ENCODE data around the gene BMP4. TPM values are rescaled to one million over a fixed set of nuclear protein-coding genes. Genes with fewer than 3 reads are reported as not detected.
A peak's percentile ranks its signal among the peaks of the same experiment; 100 is the strongest.

BMP4 gene
- total RNA-seq, 1 experiment from 2014 or later: 8.0 TPM

GRCh38 chr14:53964249-53964648 lies 7.6 kb upstream of the BMP4 start:
- peak; percentile 50 for DNase-seq (ENCODE audit: low read depth)

GRCh38 chr14:53963320-53964227 lies 6.9 kb upstream of the BMP4 start:
- DNase-seq (ENCODE audit: low read depth): no peak

- no peak for DNase-seq (ENCODE audit: low read depth)
Observed at GRCh38 chr14:53962953-53963319, 6.3 kb upstream of the BMP4 start.

DNA sequence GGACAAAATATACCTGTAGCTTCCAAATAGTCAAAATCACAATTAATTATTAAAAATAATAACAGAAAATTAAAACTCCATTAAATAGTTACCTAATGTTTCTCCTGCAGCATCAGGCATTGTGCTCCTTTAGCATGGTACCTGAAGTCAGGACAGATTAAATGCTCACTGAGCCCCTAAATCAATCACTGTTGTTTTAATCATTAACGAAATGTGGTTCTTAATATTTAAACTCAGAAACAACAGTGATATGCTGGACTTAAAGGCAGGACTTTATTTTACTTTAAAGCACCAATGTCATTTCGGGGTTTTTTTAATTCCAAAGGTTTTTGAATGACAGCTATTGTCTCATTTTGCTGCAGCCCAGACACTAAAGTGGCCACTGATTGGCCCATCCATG lies 2.0 kb upstream of the BMP4 start:
- no peak for DNase-seq (ENCODE audit: low read depth)

GRCh38 chr14:53957739-53958138 lies 1.1 kb upstream of the BMP4 start:
- no peak for DNase-seq (ENCODE audit: low read depth)

- DNase-seq (ENCODE audit: low read depth): peak; percentile 73
Observed at GRCh38 chr14:53955671-53956426, 776 bp downstream of the BMP4 start.

DNA sequence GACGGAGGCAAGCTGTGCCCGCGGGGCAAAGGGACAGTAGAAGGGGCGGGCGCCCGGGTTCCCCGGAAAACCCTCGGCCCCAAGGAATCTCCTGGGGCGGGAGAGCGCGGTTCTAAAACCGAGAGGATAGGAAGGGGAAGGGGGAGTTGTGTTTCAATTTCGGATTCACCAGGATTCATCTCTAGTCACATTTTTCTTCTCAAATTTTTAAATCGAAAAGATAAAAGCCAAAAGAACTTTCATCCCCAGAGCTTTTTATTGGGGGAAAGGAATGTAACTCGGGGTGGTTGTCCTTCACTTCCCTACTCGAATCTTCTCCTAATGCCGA lies 1.4 kb downstream of the BMP4 start:
- DNase-seq (ENCODE audit: low read depth): no peak

DNA sequence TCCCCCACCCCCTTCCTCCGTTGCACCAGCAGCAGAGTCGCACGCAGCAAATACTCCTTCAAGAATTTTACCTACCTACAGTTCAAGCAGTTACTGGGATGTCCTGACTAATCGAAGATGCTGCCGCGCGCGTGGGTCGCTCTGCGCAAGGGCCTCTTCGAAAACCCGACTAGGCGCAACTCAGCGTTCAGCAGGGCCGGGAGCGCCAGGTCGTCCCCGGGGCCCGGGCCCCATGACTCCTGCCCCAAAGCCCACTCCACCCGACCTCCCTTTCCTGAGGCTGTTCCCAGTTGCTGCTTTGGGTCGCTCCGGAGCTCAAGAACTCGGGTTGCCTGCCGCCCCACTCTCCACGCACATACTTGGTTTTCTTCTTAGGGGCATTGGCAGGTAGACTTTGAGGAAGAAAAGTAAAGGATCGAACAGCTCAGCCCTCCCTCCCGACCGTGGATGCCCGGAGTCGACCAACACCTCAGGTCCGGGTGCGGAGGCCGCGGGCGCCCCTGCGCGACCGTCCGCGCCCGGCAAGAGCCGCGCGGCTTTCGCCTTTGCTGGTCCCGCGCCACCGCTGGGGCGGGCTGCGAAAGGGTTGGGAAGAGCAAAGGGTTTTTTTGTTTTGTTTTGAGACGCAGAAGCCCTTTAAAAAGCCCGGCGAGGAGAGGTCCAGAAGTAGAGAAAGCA lies 1.9 kb downstream of the BMP4 start:
- DNase-seq (ENCODE audit: low read depth): peak; percentile 54

- DNase-seq (ENCODE audit: low read depth): peak; percentile 71
Observed at GRCh38 chr14:53953828-53954550, 2.6 kb downstream of the BMP4 start.

DNA sequence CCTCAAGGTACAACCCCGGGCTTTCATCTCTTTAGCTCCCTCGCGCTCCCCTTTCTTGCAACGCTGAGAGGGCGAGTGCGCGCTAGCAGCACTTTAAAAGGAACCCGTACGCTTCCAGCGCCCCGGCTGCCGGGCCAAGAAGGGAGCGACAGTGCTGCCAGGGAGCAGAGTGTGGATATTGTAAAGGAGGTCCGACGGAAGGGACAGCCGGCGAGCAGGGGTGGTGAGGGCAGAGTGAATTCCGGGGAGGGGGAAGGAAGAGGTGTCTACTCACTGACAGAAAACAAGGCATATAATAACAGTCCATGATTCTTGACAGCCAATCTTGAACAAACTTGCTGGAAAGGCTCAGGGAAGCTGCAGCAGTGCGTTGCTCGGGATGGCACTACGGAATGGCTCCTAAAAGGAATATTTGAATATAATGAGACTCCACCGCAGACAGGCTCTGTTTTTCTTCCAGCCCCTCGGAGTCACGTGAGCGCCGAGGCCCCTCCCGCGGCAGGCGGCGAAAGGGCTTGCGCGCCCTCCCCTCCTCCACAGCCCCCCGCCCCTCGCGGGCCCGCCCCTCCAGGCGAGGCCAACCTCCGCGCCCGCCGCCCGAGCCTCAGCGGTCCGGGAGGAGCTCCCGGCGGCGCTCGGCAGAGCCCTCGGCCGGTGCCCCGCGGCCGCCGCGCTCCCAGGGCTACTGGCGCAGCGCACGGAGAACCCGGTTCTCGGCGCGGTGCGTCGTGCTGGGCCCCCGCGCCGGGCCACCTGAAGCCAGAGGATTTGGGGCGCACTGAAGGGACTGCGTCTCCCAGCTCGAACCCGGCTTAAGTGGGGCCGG lies 3.4 kb downstream of the BMP4 start:
- peak; percentile 87 for DNase-seq (ENCODE audit: low read depth)

GRCh38 chr14:53952533-53952932 lies 4.1 kb downstream of the BMP4 start:
- no peak for DNase-seq (ENCODE audit: low read depth)

DNA sequence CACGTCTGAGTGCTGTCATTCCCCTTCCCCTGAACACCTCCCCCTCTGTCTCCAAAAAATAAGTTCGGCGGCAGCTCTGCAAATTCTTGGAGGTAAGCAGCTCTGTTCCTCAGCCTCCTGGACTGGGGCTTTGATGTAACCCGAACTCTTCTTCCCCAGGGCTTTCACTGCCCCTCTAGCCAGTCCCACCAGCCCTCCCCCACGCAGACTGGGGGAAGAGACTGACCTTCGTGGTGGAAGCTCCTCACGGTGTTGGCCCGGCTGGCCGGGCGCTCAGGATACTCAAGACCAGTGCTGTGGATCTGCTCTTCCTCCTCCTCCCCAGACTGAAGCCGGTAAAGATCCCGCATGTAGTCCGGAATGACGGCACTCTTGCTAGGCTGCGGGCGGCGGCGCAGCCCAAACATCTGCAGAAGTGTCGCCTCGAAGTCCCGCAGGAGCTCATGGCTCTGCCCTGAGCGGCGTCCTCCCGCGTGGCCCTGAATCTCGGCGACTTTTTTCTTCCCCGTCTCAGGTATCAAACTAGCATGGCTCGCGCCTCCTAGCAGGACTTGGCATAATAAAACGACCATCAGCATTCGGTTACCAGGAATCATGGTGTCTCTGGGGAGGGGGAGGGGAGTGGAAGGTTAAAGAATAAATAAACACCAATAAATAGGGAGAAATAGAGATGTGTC lies 4.9 kb downstream of the BMP4 start:
- no peak for DNase-seq (ENCODE audit: low read depth)

DNA sequence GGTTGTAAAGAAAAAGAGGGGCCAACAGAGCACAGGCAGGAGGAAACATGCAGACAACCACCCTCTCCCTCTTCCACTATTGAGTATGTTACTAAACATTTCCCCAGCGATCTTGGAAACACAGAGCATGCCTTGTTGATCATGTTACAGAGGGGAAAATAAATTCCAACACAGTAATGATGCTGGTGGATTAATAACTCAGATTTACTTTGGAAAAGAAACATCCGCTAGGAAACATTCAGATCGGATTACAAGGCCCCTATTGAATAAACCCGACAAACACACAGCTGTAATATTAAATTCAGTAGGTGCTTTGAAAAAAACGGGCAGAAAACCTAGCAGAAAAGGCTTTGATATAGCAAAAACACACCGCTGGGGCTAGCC lies 5.4 kb downstream of the BMP4 start:
- no peak for DNase-seq (ENCODE audit: low read depth)

GRCh38 chr14:53950031-53950793 lies 6.4 kb downstream of the BMP4 start:
- no peak for DNase-seq (ENCODE audit: low read depth)

DNA sequence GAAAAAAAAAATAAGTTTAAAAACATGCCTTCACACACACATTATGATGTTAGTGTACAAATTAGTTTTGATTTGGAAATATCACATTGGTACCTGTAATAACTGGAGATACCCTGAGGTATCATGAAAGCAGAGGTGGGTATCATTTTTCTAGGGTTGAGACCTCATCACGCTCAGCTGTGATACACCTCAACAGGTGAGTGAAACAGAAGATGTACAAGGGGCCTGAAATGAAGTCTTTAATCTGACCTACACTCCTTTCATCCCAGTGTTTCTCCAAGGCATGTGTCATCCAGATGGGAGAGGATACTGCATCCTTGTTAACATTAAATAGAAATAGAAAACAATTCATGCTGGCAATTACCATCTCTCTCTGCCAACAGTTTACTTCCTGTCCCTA lies 7.4 kb downstream of the BMP4 start:
- DNase-seq (ENCODE audit: low read depth): no peak

- DNase-seq (ENCODE audit: low read depth): no peak
Observed at GRCh38 chr14:53948205-53948884, 8.3 kb downstream of the BMP4 start.

DNA sequence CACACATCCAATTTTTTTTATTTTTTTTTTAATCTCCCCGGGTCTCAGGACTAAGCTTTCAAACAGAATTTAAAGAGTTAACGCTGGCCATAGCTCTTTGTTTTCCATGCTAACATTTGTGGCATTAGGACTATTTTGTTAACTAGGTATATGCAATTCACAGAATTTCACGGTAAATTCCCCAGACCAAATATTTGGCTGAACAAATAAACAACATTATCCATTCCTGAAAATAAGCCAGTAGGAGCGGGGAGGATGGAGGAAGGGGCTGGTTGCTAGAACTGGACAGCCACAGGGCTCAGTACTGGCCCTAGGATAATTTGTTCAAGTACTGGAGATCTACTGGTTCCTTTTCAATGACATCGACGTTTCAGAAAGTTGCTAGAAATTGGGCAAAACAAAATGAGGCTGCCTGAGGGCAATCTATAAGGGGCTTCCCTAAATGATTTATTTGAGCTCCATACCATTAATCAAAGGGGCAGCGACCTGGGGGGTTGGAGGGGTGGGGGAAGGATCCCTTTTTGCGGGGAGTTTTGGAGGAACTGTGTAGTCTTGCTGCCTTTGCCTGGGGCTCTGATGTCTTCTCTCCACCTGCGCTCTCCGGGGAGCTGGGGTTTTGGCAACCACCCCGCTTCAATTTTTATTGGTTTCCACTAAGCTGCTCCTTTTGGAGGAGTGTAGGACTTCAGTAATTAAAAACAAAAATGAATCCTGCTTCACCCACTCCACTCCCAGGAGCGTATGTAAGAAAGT lies 9.0 kb downstream of the BMP4 start:
- no peak for DNase-seq (ENCODE audit: low read depth)

- DNase-seq (ENCODE audit: low read depth): no peak
Observed at GRCh38 chr14:53947094-53947445, 9.6 kb downstream of the BMP4 start.

Measured in Daoy (cell line).